GM18873 (cell line): ENCODE data around the gene CDH4.
"Not testable (repeated sequence)": the region's sequence is repeated elsewhere in the genome, so short reads cannot be mapped to it uniquely, and the experiment has no call there.

Experiments
- ATAC-seq: cut with Tn5 transposase; IDR thresholded peaks from one replicate; pipeline ENCODE4 v1.9.1; 2021; ENCODE audit warnings: mild to moderate bottlenecking, moderate library complexity, moderate number of reproducible peaks; ENCODE audit not compliant: unreplicated experiment, low FRiP score

The CDH4 gene

GRCh38 chr20:61478611-61479305 lies 226.7 kb downstream of the CDH4 start:
- no peak for ATAC-seq

- not testable (repeated sequence) for ATAC-seq
Measured at GRCh38 chr20:61479433-61479832, 227.4 kb downstream of the CDH4 start.

GRCh38 chr20:61480158-61480825 lies 228.2 kb downstream of the CDH4 start:
- ATAC-seq = no peak

GRCh38 chr20:61482056-61482887 lies 230.2 kb downstream of the CDH4 start:
- no peak for ATAC-seq

- ATAC-seq = no peak
Measured at GRCh38 chr20:61482901-61483300, 230.8 kb downstream of the CDH4 start.

GRCh38 chr20:61483336-61484067 lies 231.4 kb downstream of the CDH4 start:
- ATAC-seq = no peak

- ATAC-seq = no peak
Measured at GRCh38 chr20:61486198-61486597, 234.1 kb downstream of the CDH4 start.

GRCh38 chr20:61487346-61487996 lies 235.4 kb downstream of the CDH4 start:
- no peak for ATAC-seq

GRCh38 chr20:61487997-61488371 lies 235.9 kb downstream of the CDH4 start:
- no peak for ATAC-seq

GRCh38 chr20:61490721-61491120 lies 238.7 kb downstream of the CDH4 start:
- no peak for ATAC-seq

GRCh38 chr20:61492065-61492464 lies 240.0 kb downstream of the CDH4 start:
- ATAC-seq = no peak

GRCh38 chr20:61493798-61494305 lies 241.8 kb downstream of the CDH4 start:
- no peak for ATAC-seq

GRCh38 chr20:61494763-61495575 lies 242.9 kb downstream of the CDH4 start:
- no peak for ATAC-seq

- no peak for ATAC-seq
Measured at GRCh38 chr20:61497029-61497627, 245.1 kb downstream of the CDH4 start.

- no peak for ATAC-seq
Measured at GRCh38 chr20:61499859-61500554, 247.9 kb downstream of the CDH4 start.

- no peak for ATAC-seq
Measured at GRCh38 chr20:61500791-61501321, 248.8 kb downstream of the CDH4 start.

GRCh38 chr20:61502433-61502832 lies 250.4 kb downstream of the CDH4 start:
- no peak for ATAC-seq

- ATAC-seq = no peak
Measured at GRCh38 chr20:61503106-61503505, 251.0 kb downstream of the CDH4 start.
